ENCODE measurements around the gene CCM2L.

CCM2L gene

GRCh38 chr20:32077190-32077589, 67.0 kb downstream of the CCM2L start:
- Histone ChIP-seq H3K9me2 (replicated peaks; ENCODE audit: control insufficient read depth, low read length) (no peaks in the 10 kb centered on the region), H3K4me1 (ENCODE audit: control insufficient read depth, low read length) (peaks cover 31% of the 10 kb centered on the region), H3K27me3 (ENCODE audit: control insufficient read depth, low read length) (no peaks in the 10 kb centered on the region), H4K20me1 (ENCODE audit: control insufficient read depth, insufficient read depth, low read depth, low read length) (no peaks in the 10 kb centered on the region), H3K27ac (ENCODE audit: low read depth, low read length) (no peak overlapping the region), H3K36me3 (ENCODE audit: control insufficient read depth, low read length) (no peaks in the 10 kb centered on the region), H3F3A (ENCODE audit: control insufficient read depth, insufficient read depth) (no peaks in the 10 kb centered on the region), H3K9me3 (ENCODE audit: control insufficient read depth, insufficient read depth, low read length) (no peaks in the 10 kb centered on the region), H3K4me3 (ENCODE audit: low read length) (no peak overlapping the region), H3K4me2 (ENCODE audit: low read length) (no peak overlapping the region), H3K79me2 (ENCODE audit: control insufficient read depth, low read length) (no peaks in the 10 kb centered on the region)
- no peak for TF ChIP-seq CTCF (IDR thresholded peaks at IDR 0.05; ENCODE audit: low read depth, low read length, poor library complexity, severe bottlenecking)
- no peak for TF ChIP-seq EZH2phosphoT487 (IDR thresholded peaks at IDR 0.05; ENCODE audit: borderline replicate concordance, low read length)

- Histone ChIP-seq H3K9me3 (ENCODE audit: control insufficient read depth, insufficient read depth, low read length) (no peaks in the 10 kb centered on the region), H4K20me1 (ENCODE audit: control insufficient read depth, insufficient read depth, low read depth, low read length) (no peaks in the 10 kb centered on the region), H3K27ac (ENCODE audit: low read depth, low read length) (no peak overlapping the region), H3K4me1 (ENCODE audit: control insufficient read depth, low read length) (peaks cover 28% of the 10 kb centered on the region), H3K27me3 (ENCODE audit: control insufficient read depth, low read length) (no peaks in the 10 kb centered on the region), H3K9me2 (replicated peaks; ENCODE audit: control insufficient read depth, low read length) (no peaks in the 10 kb centered on the region), H3F3A (ENCODE audit: control insufficient read depth, insufficient read depth) (0 out of 2 replicates have a peak, but pooled peaks cover 5% of the 10 kb centered on the region), H3K79me2 (ENCODE audit: control insufficient read depth, low read length) (no peaks in the 10 kb centered on the region), H3K4me2 (ENCODE audit: low read length) (no peak overlapping the region), H3K36me3 (ENCODE audit: control insufficient read depth, low read length) (no peaks in the 10 kb centered on the region), H3K4me3 (ENCODE audit: low read length) (no peak overlapping the region)
- TF ChIP-seq CTCF (IDR thresholded peaks at IDR 0.05; ENCODE audit: low read depth, low read length, poor library complexity, severe bottlenecking) (no peak), EZH2phosphoT487 (IDR thresholded peaks at IDR 0.05; ENCODE audit: borderline replicate concordance, low read length) (no peak)
Observed at GRCh38 chr20:32078322-32078721, 68.1 kb downstream of the CCM2L start.

- no peak overlapping the region for H3K4me2 ChIP-seq (ENCODE audit: low read length)
- H3K79me2 ChIP-seq (ENCODE audit: control insufficient read depth, low read length): no peaks in the 10 kb centered on the region
- H3K4me3 ChIP-seq (ENCODE audit: low read length): no peak overlapping the region
- H3K27me3 ChIP-seq (ENCODE audit: control insufficient read depth, low read length): no peaks in the 10 kb centered on the region
- no peak for TF ChIP-seq EZH2phosphoT487 (IDR thresholded peaks at IDR 0.05; ENCODE audit: borderline replicate concordance, low read length)
- TF ChIP-seq CTCF (IDR thresholded peaks at IDR 0.05; ENCODE audit: low read depth, low read length, poor library complexity, severe bottlenecking): no peak
- H3K27ac ChIP-seq (ENCODE audit: low read depth, low read length): no peak overlapping the region
- no peaks in the 10 kb centered on the region for H3K9me2 ChIP-seq (replicated peaks; ENCODE audit: control insufficient read depth, low read length)
- H3K9me3 ChIP-seq (ENCODE audit: control insufficient read depth, insufficient read depth, low read length): no peaks in the 10 kb centered on the region
- no peaks in the 10 kb centered on the region for H4K20me1 ChIP-seq (ENCODE audit: control insufficient read depth, insufficient read depth, low read depth, low read length)
- H3K4me1 ChIP-seq (ENCODE audit: control insufficient read depth, low read length): peaks cover 28% of the 10 kb centered on the region
- H3F3A ChIP-seq (ENCODE audit: control insufficient read depth, insufficient read depth): 0 out of 2 replicates have a peak, but pooled peaks cover 5% of the 10 kb centered on the region
- H3K36me3 ChIP-seq (ENCODE audit: control insufficient read depth, low read length): no peaks in the 10 kb centered on the region
Observed at GRCh38 chr20:32078791-32079190, 68.6 kb downstream of the CCM2L start.
